Epithelial cell of prostate (primary cell): ENCODE measurements around the gene C12orf75.

ENCODE experiments used
- DNase-seq: peaks from one replicate; pipeline ENCODE4 v3.0.0-alpha.2; 2011; ENCODE audit warnings: low read depth, low spot score
- H3K27ac ChIP-seq: fragments of 450-650 bp; 2 replicates; pipeline ENCODE4 v1.5.1; 2017; ENCODE audit warnings: mild to moderate bottlenecking

The C12orf75 gene

DNA sequence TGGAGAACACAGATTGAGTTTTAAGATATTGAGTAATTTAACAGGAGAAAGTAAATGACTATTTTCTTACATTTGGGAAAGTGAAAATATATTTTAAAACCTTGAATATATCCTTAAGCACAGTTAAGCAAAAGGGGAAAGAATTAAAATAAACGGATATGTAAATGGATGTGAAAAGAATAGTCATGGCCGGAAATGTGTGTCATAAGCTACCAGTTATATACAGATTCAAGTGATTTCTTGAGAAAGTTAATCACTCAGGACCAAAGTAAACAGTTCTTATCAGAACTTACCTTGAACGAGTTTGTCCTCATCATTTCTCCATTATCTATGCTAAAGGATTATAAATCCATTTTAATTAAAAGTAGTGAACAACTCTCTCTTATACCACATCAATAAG is 33.4 kb downstream of the C12orf75 start:
- no peak overlapping the region for H3K27ac ChIP-seq
- DNase-seq: no peak

DNA sequence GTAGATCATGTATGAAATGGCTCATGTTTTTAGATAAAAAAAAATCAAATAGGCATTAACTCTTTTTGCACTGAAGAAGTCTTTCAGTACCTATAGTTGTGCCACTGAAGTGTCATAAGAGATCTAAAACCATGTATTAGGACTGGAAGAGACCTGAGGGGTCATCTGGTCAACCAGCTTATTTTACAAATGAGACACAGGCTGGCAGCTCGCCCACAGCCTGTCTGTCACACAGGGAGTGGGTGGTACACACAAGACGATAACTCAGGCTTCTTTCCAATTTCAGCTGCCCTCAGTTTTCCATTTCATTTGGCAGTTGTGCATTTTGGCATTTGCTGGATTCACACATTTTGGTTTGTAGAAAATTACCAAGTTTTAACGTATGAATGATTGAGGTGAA is 34.7 kb downstream of the C12orf75 start:
- DNase-seq: no peak
- H3K27ac ChIP-seq: no peak overlapping the region

- H3K27ac ChIP-seq: no peak overlapping the region
- no peak for DNase-seq
Observed at GRCh38 chr12:105368047-105368646, 37.7 kb downstream of the C12orf75 start.

DNA sequence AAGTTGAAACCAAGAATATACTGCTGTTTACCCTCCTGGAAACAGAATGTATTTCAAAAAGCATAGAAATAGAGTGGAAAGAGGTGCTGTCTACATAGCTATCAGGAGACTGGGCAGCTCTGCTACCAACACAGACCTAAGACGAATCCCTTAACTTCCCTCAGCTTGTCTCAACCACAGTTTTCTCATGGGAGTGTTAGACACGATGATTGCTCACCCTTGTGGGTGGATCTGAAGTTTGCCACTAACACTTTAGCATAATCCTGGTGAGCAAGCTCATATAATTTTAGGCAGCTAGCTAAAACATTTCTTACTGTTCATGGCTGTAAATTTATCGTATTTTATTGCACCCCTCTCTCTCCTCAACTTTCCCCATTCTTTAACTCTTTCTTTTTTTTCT is 38.5 kb downstream of the C12orf75 start:
- no peak overlapping the region for H3K27ac ChIP-seq
- DNase-seq: no peak

DNA sequence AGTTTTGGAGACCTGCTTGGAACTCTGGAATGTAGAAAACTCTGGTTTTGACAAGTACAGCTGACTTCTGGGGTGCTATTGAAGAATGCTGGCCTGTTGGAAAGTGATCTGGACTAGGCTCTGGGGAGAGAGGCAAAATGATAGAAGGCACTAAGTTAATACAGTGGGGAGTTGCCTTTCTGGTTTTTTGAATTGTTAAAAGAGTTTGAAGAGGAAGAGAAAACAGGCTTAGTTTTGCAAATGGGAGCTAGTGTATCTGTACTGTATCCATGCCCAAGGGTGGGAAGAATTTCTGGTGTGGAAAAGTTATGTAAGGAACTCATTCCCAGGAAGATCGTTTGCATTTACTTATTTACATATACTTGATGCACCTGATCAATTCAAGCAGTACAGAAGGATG is 43.8 kb downstream of the C12orf75 start:
- no peak for DNase-seq
- H3K27ac ChIP-seq: no peak overlapping the region

- H3K27ac ChIP-seq: no peak overlapping the region
- no peak for DNase-seq
Observed at GRCh38 chr12:105377077-105377476, 46.6 kb downstream of the C12orf75 start.

GRCh38 chr12:105378911-105379310 is 48.4 kb downstream of the C12orf75 start:
- DNase-seq: no peak
- no peak overlapping the region for H3K27ac ChIP-seq

GRCh38 chr12:105382771-105383622 is 52.5 kb downstream of the C12orf75 start:
- no peak overlapping the region for H3K27ac ChIP-seq
- DNase-seq: no peak

- H3K27ac ChIP-seq: no peak overlapping the region
Observed at GRCh38 chr12:105384220-105384619, 53.7 kb downstream of the C12orf75 start.

GRCh38 chr12:105384916-105385535 is 54.5 kb downstream of the C12orf75 start:
- H3K27ac ChIP-seq: no peak overlapping the region
- DNase-seq: no peak

More at GRCh38 chr12:105384220-105384619, 53.7 kb downstream of the C12orf75 start:
- DNase-seq: no peak

DNA sequence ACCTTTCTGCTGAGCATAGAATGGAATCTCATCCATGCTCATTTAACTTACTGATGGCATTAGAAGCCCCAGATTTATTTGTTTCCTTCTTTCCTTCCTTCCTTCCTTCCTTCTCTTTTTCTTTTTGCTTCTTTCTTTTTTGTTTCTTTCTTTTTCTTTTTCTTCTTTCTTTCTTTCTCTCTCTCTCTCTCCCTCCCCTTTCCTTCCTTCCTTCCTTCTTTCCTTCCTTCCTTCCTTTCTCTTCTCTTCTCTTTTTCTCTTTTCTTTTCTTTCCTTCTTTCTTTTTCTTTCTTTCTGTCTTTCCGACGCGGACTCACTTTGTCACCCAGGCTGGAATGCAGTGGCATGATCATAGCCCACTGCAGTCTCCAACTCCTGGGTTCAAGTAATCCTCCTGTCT is 55.9 kb downstream of the C12orf75 start:
- H3K27ac ChIP-seq: no peak overlapping the region
- DNase-seq: no peak

DNA sequence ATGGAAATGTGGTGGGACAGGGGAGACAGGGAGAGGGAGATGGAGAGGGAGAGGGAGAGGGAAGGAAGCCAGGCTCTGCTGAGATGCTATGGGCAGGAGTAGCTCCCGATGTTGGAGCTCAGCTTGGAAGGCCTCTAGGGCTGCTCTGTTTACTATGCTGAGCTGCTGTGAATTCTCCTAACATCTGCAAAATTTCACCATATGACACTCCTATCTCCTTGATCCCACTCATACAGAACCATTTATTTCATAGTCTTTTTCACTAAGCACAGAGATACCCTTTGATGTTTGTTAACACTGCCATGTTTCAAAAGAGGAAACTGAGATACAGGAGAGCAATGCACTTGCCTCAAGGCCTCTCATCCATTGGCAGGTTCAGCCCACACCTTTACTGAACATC is 60.7 kb downstream of the C12orf75 start:
- H3K27ac ChIP-seq: no peak overlapping the region
- DNase-seq: no peak

GRCh38 chr12:105393587-105393986 is 63.1 kb downstream of the C12orf75 start:
- DNase-seq: no peak
- H3K27ac ChIP-seq: no peak overlapping the region

DNA sequence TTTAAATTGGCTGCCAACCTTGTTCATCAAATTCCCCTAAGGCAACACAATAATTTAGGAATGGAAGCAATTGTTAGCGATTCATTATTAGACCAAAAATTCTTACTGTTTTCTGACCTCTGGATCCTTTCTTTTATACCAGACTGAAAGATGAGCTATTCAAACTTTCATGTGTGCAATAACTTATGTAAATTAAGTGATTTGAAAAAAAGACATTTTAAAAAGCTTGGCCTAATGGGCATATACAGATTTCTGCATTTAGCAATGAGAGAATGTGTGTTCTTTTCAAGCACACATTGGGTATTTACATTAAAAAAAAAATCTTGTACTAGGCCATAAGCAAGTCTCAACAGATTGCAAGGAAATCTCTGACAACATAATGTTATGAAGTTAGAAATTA is 65.5 kb downstream of the C12orf75 start:
- no peak for DNase-seq
- H3K27ac ChIP-seq: no peak overlapping the region

- H3K27ac ChIP-seq: no peak overlapping the region
- no peak for DNase-seq
Observed at GRCh38 chr12:105396983-105397382, 66.5 kb downstream of the C12orf75 start.

DNA sequence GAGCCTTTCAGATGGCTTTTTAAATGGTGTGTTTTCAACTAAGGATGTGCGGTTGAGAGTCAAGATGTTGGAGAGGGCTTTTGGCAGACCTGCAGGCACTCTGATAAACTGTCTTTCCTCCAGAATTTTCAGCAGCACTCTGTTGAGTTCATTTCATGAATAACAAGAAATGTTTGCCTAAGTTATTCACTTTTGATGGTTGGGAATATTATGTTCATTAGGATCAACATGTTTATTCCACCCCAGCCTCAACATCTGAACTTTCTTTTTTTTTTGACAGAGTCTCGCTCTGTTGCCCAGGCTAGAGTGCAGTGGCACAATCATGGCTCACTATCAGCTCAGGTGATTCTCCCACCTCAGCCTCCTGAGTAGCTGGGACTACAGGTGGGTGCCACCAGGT is 68.4 kb downstream of the C12orf75 start:
- no peak for DNase-seq
- no peak overlapping the region for H3K27ac ChIP-seq

- DNase-seq: no peak
Observed at GRCh38 chr12:105399428-105400081, 69.1 kb downstream of the C12orf75 start.

GRCh38 chr12:105400227-105400626 is 69.7 kb downstream of the C12orf75 start:
- no peak overlapping the region for H3K27ac ChIP-seq
- no peak for DNase-seq

More at GRCh38 chr12:105399428-105400081, 69.1 kb downstream of the C12orf75 start:
- H3K27ac ChIP-seq: no peak overlapping the region

- DNase-seq: no peak
- H3K27ac ChIP-seq: no peak overlapping the region
Observed at GRCh38 chr12:105401198-105401597, 70.7 kb downstream of the C12orf75 start.

- H3K27ac ChIP-seq: no peak overlapping the region
- no peak for DNase-seq
Observed at GRCh38 chr12:105402366-105402765, 71.9 kb downstream of the C12orf75 start.

DNA sequence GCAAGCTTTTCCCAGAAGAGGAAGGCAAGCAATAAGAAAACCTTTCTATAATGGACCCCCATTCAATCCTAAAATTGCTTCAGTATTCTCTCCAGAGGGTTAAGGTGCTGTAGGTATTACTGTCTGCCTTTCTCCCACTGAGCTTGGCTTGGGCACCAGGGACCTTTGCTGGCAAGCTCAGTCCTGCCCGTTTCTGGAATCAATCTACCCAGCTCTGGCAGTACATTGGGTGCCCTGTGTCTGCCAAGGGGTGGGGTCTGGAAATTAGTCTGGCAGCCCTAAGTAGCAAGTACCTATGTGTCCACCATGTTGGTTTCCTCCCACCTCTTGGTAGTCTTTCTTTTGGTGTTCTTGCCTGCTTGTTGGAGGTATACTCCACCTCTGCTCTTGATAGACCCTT is 72.6 kb downstream of the C12orf75 start:
- no peak for DNase-seq
- H3K27ac ChIP-seq: no peak overlapping the region
